Measurements from ENCODE around the gene CD300H.

GRCh38 chr17:74568106-74568873, 981 bp upstream of the CD300H start:
- TF ChIP-seq EZH2 (IDR thresholded peaks at IDR 0.05; ENCODE audit: borderline replicate concordance, low read depth, low read length, poor library complexity, severe bottlenecking) = no peak
- no peak for TF ChIP-seq CTCF (conservative IDR thresholded peaks at IDR 0.05; ENCODE audit: low read depth, low read length)
